Measurements from ENCODE around the gene ATP7B.

- TF ChIP-seq ELF4 (IDR thresholded peaks at IDR 0.05) (no peak), FOXA1 (IDR thresholded peaks at IDR 0.05) (no peak), L3MBTL2 (conservative IDR thresholded peaks at IDR 0.05) (no peak)
These were observed 117.0 kb downstream of the ATP7B start for GRCh38 chr13:51894239-51894638.

All from HEK293T (cell line).